H1 (cell line): Measurements from ENCODE around the gene SNRPD3. TPM values are rescaled to one million over a fixed set of nuclear protein-coding genes. Genes with fewer than 3 reads are reported as not detected.

Experiments used
- CTCF ChIA-PET: fragments of 300-600 bp; sonication (Branson Sonifier 250); formaldehyde crosslinking; loops from one replicate; lab custom pipeline; 2021; ENCODE audit not compliant: partially characterized antibody; lab: Charles Lee
- POLR2A ChIA-PET: fragments of 300-600 bp; sonication (Branson Sonifier 250); formaldehyde crosslinking; loops from one replicate; lab custom pipeline; 2021; ENCODE audit warnings: inconsistent platforms; ENCODE audit not compliant: partially characterized antibody; lab: Charles Lee
- DNase-seq, 2 experiments: peaks; one replicate each; pipeline versions ENCODE4 v3.0.0 to v3.0.0-alpha.2; 2010 to 2022; ENCODE audit warnings: low spot score in 2 of 2, low read depth in 1 of 2, mixed read lengths in 1 of 2
- FAIRE-seq: peaks from 2 replicates; lab custom pipeline; 2011; peaks lifted over from hg19 to GRCh38; lab: Jason Lieb, UNC
- H2AFZ ChIP-seq: 2 replicates; pipeline ENCODE4 v1.8.1; 2012; ENCODE audit warnings: low read length, inconsistent platforms
- H2AK5ac ChIP-seq: 2 replicates; pipeline ENCODE4 v1.6.1; 2013; ENCODE audit warnings: low read depth, low read length
- H2BK120ac ChIP-seq: replicated peaks from 2 replicates; pipeline ENCODE3; 2013; ENCODE audit warnings: low read depth, low read length, inconsistent platforms
- H2BK12ac ChIP-seq: 2 replicates; pipeline ENCODE4 v1.6.1; 2013; ENCODE audit warnings: low read depth, low read length
- H2BK15ac ChIP-seq: 2 replicates; pipeline ENCODE4 v1.6.1; 2013; ENCODE audit warnings: low read length
- H2BK20ac ChIP-seq: 2 replicates; pipeline ENCODE4 v1.6.1; 2013; ENCODE audit warnings: low read length
- H2BK5ac ChIP-seq: 2 replicates; pipeline ENCODE4 v1.6.1; 2013; ENCODE audit warnings: low read depth, low read length
- H3K14ac ChIP-seq: 2 replicates; pipeline ENCODE4 v1.6.1; 2013; ENCODE audit warnings: inconsistent platforms; ENCODE audit not compliant: insufficient read length
- H3K18ac ChIP-seq: 2 replicates; pipeline ENCODE4 v1.6.1; 2013; ENCODE audit warnings: low read length; ENCODE audit errors: extremely low read depth
- H3K23ac ChIP-seq: 2 replicates; pipeline ENCODE4 v1.6.1; 2013; ENCODE audit warnings: inconsistent platforms; ENCODE audit not compliant: insufficient read length
- H3K23me2 ChIP-seq: 2 replicates; pipeline ENCODE4 v1.6.1; 2013; ENCODE audit warnings: low read depth, low read length
- H3K27ac ChIP-seq: 2 replicates; pipeline ENCODE4 v1.6.1; 2011; ENCODE audit warnings: low read depth, low read length, inconsistent platforms
- H3K27me3 ChIP-seq, 4 experiments: replicated peaks in 1 of 4; 1 replicate in 1 of 4; 2 replicates in 3 of 4; pipeline versions ENCODE4 v1.6.1 to v1.8.1; 2011 to 2013; ENCODE audit warnings: low read length in 3 of 4, mild to moderate bottlenecking in 3 of 4, inconsistent platforms in 2 of 4, mixed read lengths in 2 of 4, moderate library complexity in 1 of 4; ENCODE audit not compliant: control insufficient read depth in 3 of 4, insufficient read depth in 3 of 4; ENCODE audit errors: extremely low read depth in 1 of 4
- H3K36me3 ChIP-seq, 4 experiments: 2 replicates each; pipeline versions ENCODE4 v1.6.1 to v1.8.1; 2011 to 2013; ENCODE audit warnings: mild to moderate bottlenecking in 4 of 4, low read length in 3 of 4, moderate library complexity in 2 of 4, control low read depth in 1 of 4, inconsistent platforms in 1 of 4; ENCODE audit not compliant: insufficient read depth in 4 of 4, control insufficient read depth in 2 of 4
- H3K4ac ChIP-seq: replicated peaks from 2 replicates; pipeline ENCODE3; 2013; ENCODE audit warnings: low read length, low read depth, mixed read lengths, inconsistent platforms; ENCODE audit not compliant: insufficient read length
- H3K4me1 ChIP-seq, 4 experiments: replicated peaks in 1 of 4; 1 replicate in 1 of 4; 2 replicates in 3 of 4; pipeline versions ENCODE4 v1.6.1 to v1.8.1; 2011 to 2013; ENCODE audit warnings: low read length in 3 of 4, inconsistent platforms in 2 of 4, mixed read lengths in 1 of 4; ENCODE audit not compliant: insufficient read depth in 4 of 4, control insufficient read depth in 3 of 4
- H3K4me2 ChIP-seq, 2 experiments: 2 replicates each; pipeline versions ENCODE4 v1.6.1 to v1.8.1; 2011 to 2013; ENCODE audit warnings: low read depth in 2 of 2, low read length in 2 of 2, control low read depth in 1 of 2, inconsistent platforms in 1 of 2, mild to moderate bottlenecking in 1 of 2; ENCODE audit not compliant: insufficient read depth in 1 of 2
- H3K4me3 ChIP-seq, 4 experiments: fragments of 200-600, 300-600 bp in 1 of 4; sonication (generic), shearing (Covaris generic), sonication (Bioruptor Twin) in 1 of 4; 2 replicates each; pipeline versions ENCODE4 v1.5.1 to v1.8.1; 2011 to 2016; ENCODE audit warnings: low read length in 4 of 4, low read depth in 3 of 4, control low read depth in 2 of 4, inconsistent platforms in 2 of 4, mild to moderate bottlenecking in 2 of 4, mixed read lengths in 1 of 4, moderate library complexity in 1 of 4; ENCODE audit not compliant: insufficient read depth in 2 of 4; ENCODE audit errors: extremely low read depth in 1 of 4
- H3K56ac ChIP-seq: replicated peaks from 2 replicates; pipeline ENCODE3; 2013; ENCODE audit warnings: low read depth, mild to moderate bottlenecking, mixed read lengths, low read length, inconsistent platforms; ENCODE audit not compliant: insufficient read length
- H3K79me1 ChIP-seq: 2 replicates; pipeline ENCODE4 v1.6.1; 2013; ENCODE audit warnings: low read depth, low read length, control low read depth
- H3K79me2 ChIP-seq, 2 experiments: 2 replicates each; pipeline versions ENCODE4 v1.6.1 to v1.8.1; 2012 to 2013; ENCODE audit warnings: low read length in 2 of 2, mild to moderate bottlenecking in 2 of 2, inconsistent platforms in 1 of 2; ENCODE audit not compliant: insufficient read depth in 2 of 2, control insufficient read depth in 1 of 2
- H3K9ac ChIP-seq, 4 experiments: replicated peaks in 1 of 4; 1 replicate in 1 of 4; 2 replicates in 3 of 4; pipeline versions ENCODE4 v1.6.1 to v1.8.1; 2011 to 2013; ENCODE audit warnings: low read depth in 3 of 4, low read length in 3 of 4, control low read depth in 2 of 4, mild to moderate bottlenecking in 2 of 4, moderate library complexity in 2 of 4, inconsistent platforms in 1 of 4; ENCODE audit errors: extremely low read depth in 1 of 4
- H3K9me3 ChIP-seq, 2 experiments: 2 replicates each; pipeline versions ENCODE4 v1.6.1 to v1.8.1; 2012 to 2013; ENCODE audit warnings: mild to moderate bottlenecking in 2 of 2, moderate library complexity in 2 of 2, control low read depth in 1 of 2, inconsistent platforms in 1 of 2, low read depth in 1 of 2, low read length in 1 of 2, mixed read lengths in 1 of 2; ENCODE audit not compliant: insufficient read depth in 2 of 2
- H4K20me1 ChIP-seq, 2 experiments: replicated peaks in 1 of 2; 2 replicates each; pipeline versions ENCODE3 to v1.8.1; 2011 to 2013; ENCODE audit warnings: inconsistent platforms in 2 of 2, low read length in 2 of 2, mild to moderate bottlenecking in 1 of 2; ENCODE audit not compliant: insufficient read depth in 2 of 2, control insufficient read depth in 1 of 2
- H4K5ac ChIP-seq: 2 replicates; pipeline ENCODE4 v1.6.1; 2013; ENCODE audit warnings: low read length, low read depth, mixed read lengths, inconsistent platforms; ENCODE audit not compliant: insufficient read length
- H4K8ac ChIP-seq: 2 replicates; pipeline ENCODE4 v1.8.0; 2013; ENCODE audit warnings: mild to moderate bottlenecking, moderate library complexity, low read length, inconsistent platforms; ENCODE audit not compliant: insufficient read depth; ENCODE audit errors: extremely low read depth
- H4K91ac ChIP-seq: replicated peaks from 2 replicates; pipeline ENCODE3; 2013; ENCODE audit warnings: low read length, mixed read lengths, inconsistent platforms; ENCODE audit not compliant: insufficient read length
- CHD1 ChIP-seq: IDR thresholded peaks from 2 replicates; pipeline ENCODE4 v1.6.1; 2012; ENCODE audit warnings: low read depth, low read length, improper control_type of control experiment
- CREB1 ChIP-seq: IDR thresholded peaks from 2 replicates; pipeline ENCODE4 v1.6.1; 2012; ENCODE audit warnings: inconsistent platforms
- E2F6 ChIP-seq: IDR thresholded peaks from 2 replicates; pipeline ENCODE4 v1.6.1; 2012; ENCODE audit warnings: inconsistent platforms
- EGR1 ChIP-seq: IDR thresholded peaks from 2 replicates; pipeline ENCODE4 v1.6.1; 2011; ENCODE audit warnings: low read depth, low read length, borderline replicate concordance
- KDM4A ChIP-seq: IDR thresholded peaks from one replicate; pipeline ENCODE4 v1.7.1; 2012; ENCODE audit warnings: low read depth, mild to moderate bottlenecking, moderate library complexity, low read length, inconsistent platforms; ENCODE audit not compliant: severe bottlenecking
- PHF8 ChIP-seq: fragments of 200-600 bp; sonication (generic); conservative IDR thresholded peaks from 2 replicates; pipeline ENCODE4 v1.7.1; 2012; ENCODE audit warnings: low read depth, mild to moderate bottlenecking, inconsistent platforms, low read length, moderate library complexity
- RXRA ChIP-seq: IDR thresholded peaks from 2 replicates; pipeline ENCODE4 v1.6.1; 2011; ENCODE audit warnings: low read depth, mild to moderate bottlenecking, low read length, moderate library complexity; ENCODE audit not compliant: insufficient read depth
- SP4 ChIP-seq: IDR thresholded peaks from 2 replicates; pipeline ENCODE4 v1.6.1; 2012; ENCODE audit warnings: low read length, inconsistent platforms
- SUZ12 ChIP-seq: fragments of 200-600 bp; sonication (generic); IDR thresholded peaks from 2 replicates; pipeline ENCODE4 v1.6.1; 2012; ENCODE audit warnings: mild to moderate bottlenecking, inconsistent platforms, low read length, moderate library complexity, mixed read lengths
- USF2 ChIP-seq: IDR thresholded peaks from 2 replicates; pipeline ENCODE4 v1.6.1; 2011; ENCODE audit warnings: low read length, improper control_type of control experiment
- WGBS, 2 experiments: shearing (Covaris generic) in 1 of 2; methylation state at CpG; one replicate each; pipeline versions ENCODE4 v1.1.6 to v1.1.7; 2013 to 2015; ENCODE audit warnings: low lambda C conversion rate in 2 of 2, mixed read lengths in 2 of 2, inconsistent platforms in 1 of 2, low coverage in 1 of 2, missing lambda C conversion rate in 1 of 2; ENCODE audit not compliant: insufficient replicate concordance in 2 of 2, insufficient coverage in 1 of 2, insufficient read length in 1 of 2; ENCODE audit errors: extremely low coverage in 1 of 2, missing lambda C conversion rate in 1 of 2; 5-methylcytosine and 5-hydroxymethylcytosine counted together
- polyA plus RNA-seq, 7 experiments: library from polyadenylated mRNA; depleted of rRNA in 3 of 7; stranded (reverse) in 5 of 7; unstranded in 2 of 7; fragments of >200 nt in 5 of 7; fragments of 200-250 nt in 2 of 7; gene quantifications; 1 replicate in 5 of 7; 2 replicates in 1 of 7; 4 replicates in 1 of 7; pipeline versions ENCODE4 v1.2.1 to v1.2.3, GENCODE V29; 2011 to 2013; ENCODE audit warnings: missing spikeins in 2 of 7, mixed read lengths in 2 of 7
- total RNA-seq: library from RNA; stranded (reverse); fragmentation: NEBNext Ultra II Directional; extraction: Animal tissue kit (Norgen Biotek cat#: 25700); gene quantifications from 2 replicates; pipeline ENCODE4 v1.2.1, GENCODE V29; 2021

The SNRPD3 gene
- total and polyA plus RNA-seq, 2 of the 8 experiments (the other 6 are each of a cell fraction or from before 2014, with no cell fraction given): 200 to 455 TPM

DNA sequence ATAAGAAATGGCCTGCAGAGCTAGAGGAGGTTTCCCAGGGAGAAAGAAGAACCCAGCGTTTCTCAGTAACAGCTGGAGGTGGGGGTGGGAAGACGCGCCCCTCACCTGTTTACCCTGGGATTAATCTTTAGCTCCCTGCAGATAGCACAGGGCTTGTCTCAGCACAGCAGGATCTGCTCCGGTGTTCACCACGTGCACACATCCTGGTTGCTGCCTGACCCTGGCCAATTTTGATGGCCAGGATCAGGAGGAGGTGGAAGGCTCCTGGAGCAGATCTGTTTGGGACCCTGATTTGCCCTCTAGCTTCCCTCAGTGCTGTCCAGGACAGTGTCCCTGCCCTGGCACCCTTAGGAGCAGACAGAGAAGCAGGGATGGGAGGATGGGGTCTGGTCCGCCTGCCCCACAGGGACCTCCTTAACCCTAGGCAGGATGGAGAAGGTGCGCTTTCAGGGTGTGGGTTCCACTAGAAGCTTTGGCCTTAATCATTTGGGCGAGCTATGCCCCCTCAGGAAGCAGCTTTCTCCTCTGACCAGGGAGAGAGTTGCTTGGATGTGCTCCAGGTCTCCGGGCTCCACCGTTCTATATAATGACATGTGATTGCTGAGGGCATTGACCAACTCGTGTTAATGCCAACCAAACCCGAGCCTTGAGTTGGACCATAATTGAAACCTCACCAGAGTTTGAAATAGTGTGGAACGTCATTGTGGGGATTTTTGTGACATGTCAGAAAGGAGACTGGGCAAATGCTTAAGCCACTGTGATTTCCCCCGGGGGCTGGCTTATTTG is 41.4 kb upstream of the SNRPD3 start:
- POLR2A ChIA-PET: no interaction called here
- Histone ChIP-seq H3K4ac (no peak overlapping the region), H3K27ac (no peak overlapping the region), H2BK12ac (peak overlapping the region; percentile 31; the same call in 1 of the 2 replicates), H3K9me3 (no peaks in the 10 kb centered on the region), H3K4me3 (no peak overlapping the region), H3K79me1 (no peaks in the 10 kb centered on the region), H4K5ac (no peak overlapping the region), H3K56ac (no peak overlapping the region), H3K14ac (no peak overlapping the region), H4K8ac (peak overlapping the region; percentile 75; the same call in 1 of the 2 replicates), H2BK120ac (no peak overlapping the region), H3K9ac (no peak overlapping the region), H2AK5ac (no peak overlapping the region; the same call in 1 of the 2 replicates), H3K18ac (no peak overlapping the region), H2BK15ac (0 out of 2 replicates have a peak overlapping the region, but pooled peaks have one; percentile 21), H3K4me2 (no peak overlapping the region), H3K36me3 (no peaks in the 10 kb centered on the region), H3K23ac (no peak overlapping the region), H3K79me2 (no peaks in the 10 kb centered on the region), H4K20me1 (no peaks in the 10 kb centered on the region), H3K4me1 (peaks cover 0 to 6% (median 1%) of the 10 kb centered on the region in 4 experiments; a peak in 2 of 7 replicates), H2BK20ac (peak overlapping the region; percentile 73; the same call in 1 of the 2 replicates), H3K27me3 (no peaks in the 10 kb centered on the region), H2AFZ (no peak overlapping the region), H2BK5ac (no peak overlapping the region), H3K23me2 (no peaks in the 10 kb centered on the region; the same call in 1 of the 2 replicates), H4K91ac (no peak overlapping the region)
- 91% methylated on average over 14 of the region's 14 CpGs; no CpG with 5 or more reads in 1 of the 2 experiments for WGBS, 2 experiments
- FAIRE-seq: no peak
- CTCF ChIA-PET: interaction anchor here (0.9 to 7.4 kb wide), 4 partner anchors 10 to 92 kb away, joined by 3 to 48 read pairs (median 5); no protein-coding TSS in a partner anchor
- DNase-seq: no peak
- TF ChIP-seq SUZ12 (no peak), E2F6 (no peak), KDM4A (no peak), EGR1 (no peak), SP4 (no peak), CREB1 (no peak), USF2 (no peak), CHD1 (no peak), RXRA (no peak), PHF8 (no peak)
